Epidermal melanocyte (primary cell): ENCODE data around the gene PACS2.

ENCODE experiments used
- DNase-seq: peaks from one replicate; pipeline ENCODE4 v3.0.0; 2011; ENCODE audit warnings: low spot score; ENCODE audit not compliant: insufficient read length

PACS2 gene

GRCh38 chr14:105398726-105399465 is 84.3 kb downstream of the PACS2 start:
- no peak for DNase-seq

- DNase-seq, result no peak
These were observed 84.9 kb downstream of the PACS2 start for GRCh38 chr14:105399466-105399775.

- no peak for DNase-seq
These were observed 85.5 kb downstream of the PACS2 start for GRCh38 chr14:105400016-105400415.

GRCh38 chr14:105401699-105402098 is 87.2 kb downstream of the PACS2 start:
- no peak for DNase-seq

GRCh38 chr14:105408592-105408991 is 94.0 kb downstream of the PACS2 start:
- DNase-seq, result no peak

GRCh38 chr14:105409364-105409763 is 94.8 kb downstream of the PACS2 start:
- DNase-seq, result no peak

- no peak for DNase-seq
These were observed 96.1 kb downstream of the PACS2 start for GRCh38 chr14:105410642-105411016.

GRCh38 chr14:105411017-105411941 is 96.7 kb downstream of the PACS2 start:
- DNase-seq, result peak; percentile 73

GRCh38 chr14:105411985-105412770 is 97.6 kb downstream of the PACS2 start:
- no peak for DNase-seq

GRCh38 chr14:105412771-105413543 is 98.4 kb downstream of the PACS2 start:
- DNase-seq, result no peak

- DNase-seq, result no peak
These were observed 99.0 kb downstream of the PACS2 start for GRCh38 chr14:105413544-105413886.

GRCh38 chr14:105414456-105415371 is 100.2 kb downstream of the PACS2 start:
- peak; percentile 89 for DNase-seq

- DNase-seq, result no peak
These were observed 101.2 kb downstream of the PACS2 start for GRCh38 chr14:105415481-105416428.

- no peak for DNase-seq
These were observed 102.1 kb downstream of the PACS2 start for GRCh38 chr14:105416671-105417070.

GRCh38 chr14:105417690-105418121 is 103.2 kb downstream of the PACS2 start:
- DNase-seq, result no peak

GRCh38 chr14:105418269-105419194 is 104.0 kb downstream of the PACS2 start:
- DNase-seq, result no peak

- DNase-seq, result peak; percentile 59
These were observed 104.9 kb downstream of the PACS2 start, which contains the start of gene MTA1 for GRCh38 chr14:105419195-105420091. MTA1 (plus strand) TSS chr14:105419827; CDS start chr14:105420036, 209 bp downstream.
